A673 (cell line): ENCODE results near the gene ETV6. TPM values are rescaled to one million over a fixed set of nuclear protein-coding genes. Genes with fewer than 3 reads are reported as not detected.

ENCODE experiments used
- BruUV-seq: library from RNA; stranded (reverse); fragments of 400-500 nt; replicated peaks from 2 replicates; lab custom pipeline; 2021; lab: Mats Ljungman, UMichigan
- CTCF ChIA-PET: fragments of 300-600 bp; sonication (Branson Sonifier 250); formaldehyde crosslinking; loops from one replicate; lab custom pipeline; 2022; ENCODE audit warnings: antibody characterized with exemption; lab: Charles Lee
- POLR2A ChIA-PET: fragments of 300-600 bp; sonication (Branson Sonifier 250); formaldehyde crosslinking; loops from one replicate; lab custom pipeline; 2022; ENCODE audit warnings: antibody characterized with exemption; ENCODE audit not compliant: low non-redundant PET; lab: Charles Lee
- DNase-seq: peaks from one replicate; pipeline ENCODE4 v3.0.0-alpha.2; 2015; ENCODE audit warnings: low spot score
- H3K27ac ChIP-seq: fragments of 200-600 bp; sonication (generic); 2 replicates; pipeline ENCODE4 v1.5.1; 2016; ENCODE audit warnings: mixed run types, low read depth, mild to moderate bottlenecking, mixed read lengths, antibody characterized with exemption, low read length; ENCODE audit not compliant: poor library complexity, severe bottlenecking
- H3K27me3 ChIP-seq: fragments of 200-600 bp; sonication (generic); replicated peaks from 2 replicates; pipeline ENCODE4 v1.6.1; 2017; ENCODE audit warnings: mixed run types, low read depth, mild to moderate bottlenecking, mixed read lengths, antibody characterized with exemption, low read length; ENCODE audit not compliant: insufficient read depth, poor library complexity
- H3K36me3 ChIP-seq: fragments of 200-600 bp; sonication (generic); 2 replicates; pipeline ENCODE4 v1.6.1; 2016; ENCODE audit warnings: mixed run types, mild to moderate bottlenecking, mixed read lengths, antibody characterized with exemption, low read length; ENCODE audit not compliant: insufficient read depth, poor library complexity, severe bottlenecking
- H3K4me1 ChIP-seq: fragments of 200-600 bp; sonication (generic); 2 replicates; pipeline ENCODE4 v1.6.1; 2017; ENCODE audit warnings: mixed run types, mild to moderate bottlenecking, mixed read lengths, antibody characterized with exemption, low read length; ENCODE audit not compliant: insufficient read depth, poor library complexity, severe bottlenecking
- H3K4me3 ChIP-seq: fragments of 200-600 bp; sonication (generic); 2 replicates; pipeline ENCODE4 v1.5.1; 2016; ENCODE audit warnings: low read depth, mixed run types, mild to moderate bottlenecking, mixed read lengths, low read length; ENCODE audit not compliant: poor library complexity, severe bottlenecking
- H3K9me3 ChIP-seq: fragments of 200-600 bp; sonication (generic); 2 replicates; pipeline ENCODE4 v1.6.1; 2016; ENCODE audit warnings: mixed run types, low read depth, mild to moderate bottlenecking, mixed read lengths, antibody characterized with exemption, low read length; ENCODE audit not compliant: poor library complexity, severe bottlenecking
- CTCF ChIP-seq: fragments of 300-800, 200-600 bp; sonication (generic); conservative IDR thresholded peaks from 2 replicates; pipeline ENCODE4 v1.5.1; 2017; ENCODE audit warnings: low read depth, mild to moderate bottlenecking, antibody characterized with exemption, low read length, moderate library complexity, mixed read lengths
- EZH2 ChIP-seq: fragments of 200-600 bp; sonication (generic); IDR thresholded peaks from 2 replicates; pipeline ENCODE4 v1.6.1; 2017; ENCODE audit warnings: borderline replicate concordance, low read depth, mild to moderate bottlenecking, mixed read lengths, antibody characterized with exemption, low read length; ENCODE audit not compliant: poor library complexity, severe bottlenecking
- intact Hi-C: fragments of 100-400 bp; cut with micrococcal nuclease; formaldehyde crosslinking; loops from one replicate; pipeline ENCODE4 v1.10.0; 2022; ENCODE audit not compliant: unreplicated experiment
- total RNA-seq: library from RNA; stranded (reverse); gene quantifications from 2 replicates; pipeline ENCODE4 v1.2.3, GENCODE V29; 2021

The ETV6 gene
- total RNA-seq, 1 experiment from 2014 or later = 32.4 TPM

- TF ChIP-seq EZH2 (no peak), CTCF (no peak)
- Histone ChIP-seq H3K36me3 (peaks cover 16% of the 10 kb centered on the region), H3K27ac (no peak overlapping the region), H3K27me3 (no peaks in the 10 kb centered on the region), H3K4me3 (no peak overlapping the region), H3K9me3 (no peaks in the 10 kb centered on the region), H3K4me1 (no peaks in the 10 kb centered on the region)
- no peak for DNase-seq
- CTCF ChIA-PET = no interaction called here
- BruUV-seq = no TSS peak
- POLR2A ChIA-PET = no interaction called here
- intact Hi-C loops = no loop called here
Measured at GRCh38 chr12:11888029-11888428, 238.6 kb downstream of the ETV6 start.

DNA sequence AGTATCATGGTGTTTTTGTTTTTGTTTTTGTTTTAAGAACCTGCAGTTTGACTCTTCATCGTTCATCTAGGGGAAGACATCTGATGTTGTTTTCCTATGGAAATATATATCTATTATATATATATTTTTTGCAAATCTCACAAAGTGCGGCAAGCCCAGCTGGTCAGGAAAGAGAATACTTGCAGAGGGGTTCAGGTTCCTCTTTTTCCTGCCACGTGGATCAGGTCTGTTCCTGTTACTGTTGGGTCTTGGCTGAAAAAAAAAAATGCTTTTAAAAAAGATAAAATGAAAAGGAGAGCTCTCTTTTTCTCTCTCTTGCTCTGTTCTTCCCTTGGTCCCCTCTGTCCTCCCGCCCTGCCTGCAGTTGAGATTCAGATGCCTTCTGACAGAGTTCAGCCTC lies 241.9 kb downstream of the ETV6 start:
- Histone ChIP-seq H3K4me3 (no peak overlapping the region), H3K27ac (no peak overlapping the region), H3K27me3 (no peaks in the 10 kb centered on the region), H3K36me3 (peaks cover 11% of the 10 kb centered on the region), H3K4me1 (no peaks in the 10 kb centered on the region), H3K9me3 (no peaks in the 10 kb centered on the region)
- no TSS peak for BruUV-seq
- TF ChIP-seq EZH2 = no peak
- no peak for TF ChIP-seq CTCF
- intact Hi-C loops = no loop called here
- ChIA-PET POLR2A (no interaction called here), CTCF (no interaction called here)
- DNase-seq = no peak

DNA sequence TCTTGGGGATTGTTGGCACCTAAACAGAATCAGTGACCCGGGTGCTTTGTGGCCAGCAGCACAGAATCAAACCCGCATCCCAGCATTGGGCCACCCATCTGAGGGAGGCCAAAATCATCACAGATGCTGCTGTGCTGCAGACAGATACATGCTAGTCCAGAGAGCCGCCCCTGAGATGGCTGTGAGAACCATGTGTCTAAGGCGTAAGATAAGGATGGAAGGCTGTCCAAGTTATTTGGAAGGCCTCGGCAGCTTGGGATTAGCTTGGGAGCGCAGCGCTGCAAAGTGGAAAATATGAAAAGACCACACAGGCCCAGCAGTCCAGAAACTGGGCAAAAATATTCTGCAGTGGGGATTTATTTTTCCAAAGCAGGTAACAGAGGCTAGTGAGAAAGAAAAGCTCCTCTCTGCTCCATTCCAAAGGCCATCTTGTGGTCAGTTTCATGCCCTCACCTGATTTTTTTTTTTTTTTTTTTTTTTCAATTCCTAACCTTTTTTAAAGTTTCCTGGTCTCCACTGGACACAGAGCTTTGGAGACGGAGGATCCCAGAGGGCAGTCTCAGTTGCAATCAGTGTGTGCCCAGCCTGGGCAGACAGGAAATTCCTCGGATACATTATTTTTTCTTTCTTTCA lies 242.4 kb downstream of the ETV6 start:
- Histone ChIP-seq H3K27me3 (no peaks in the 10 kb centered on the region), H3K36me3 (peaks cover 11% of the 10 kb centered on the region), H3K4me3 (no peak overlapping the region), H3K9me3 (no peaks in the 10 kb centered on the region), H3K4me1 (no peaks in the 10 kb centered on the region), H3K27ac (no peak overlapping the region)
- POLR2A ChIA-PET = no interaction called here
- intact Hi-C loops = no loop called here
- CTCF ChIA-PET = no interaction called here
- TF ChIP-seq EZH2 (no peak), CTCF (0 out of 2 replicates have a peak, but pooled peaks have one; percentile 16)
- TSS peak; percentile 19 for BruUV-seq
- DNase-seq = no peak
